Kidney epithelial cell (primary cell): ENCODE data around the gene SPEF2. TPM values are rescaled to one million over a fixed set of nuclear protein-coding genes. Genes with fewer than 3 reads are reported as not detected.
"Not testable (repeated sequence)": the region's sequence is repeated elsewhere in the genome, so short reads cannot be mapped to it uniquely, and the experiment has no call there.

Source experiments
- DNase-seq: peaks from one replicate; pipeline ENCODE4 v3.0.0-alpha.2; 2010; ENCODE audit warnings: low read depth
- H3K27me3 ChIP-seq: 2 replicates; pipeline ENCODE4 v1.6.0; 2011; ENCODE audit warnings: low read length; ENCODE audit not compliant: control insufficient read depth, insufficient read depth
- H3K36me3 ChIP-seq: 2 replicates; pipeline ENCODE4 v1.5.1; 2011; ENCODE audit warnings: low read length; ENCODE audit not compliant: control insufficient read depth, insufficient read depth
- H3K4me3 ChIP-seq: 2 replicates; pipeline ENCODE4 v1.5.1; 2011; ENCODE audit warnings: low read depth, mild to moderate bottlenecking, control low read depth, low read length
- CTCF ChIP-seq: IDR thresholded peaks from 2 replicates; pipeline ENCODE4 v1.5.1; 2011; ENCODE audit warnings: mild to moderate bottlenecking, moderate library complexity, low read length, control low read depth, inconsistent platforms; ENCODE audit not compliant: insufficient read depth, poor library complexity, severe bottlenecking
- total RNA-seq: library from RNA; depleted of rRNA; stranded (reverse); fragments of >200 nt; gene quantifications from 2 replicates; pipeline ENCODE4 v1.2.3, GENCODE V29; 2015

SPEF2 gene
- total RNA-seq, 1 donor from 2014 or later = 3.2 TPM

DNA sequence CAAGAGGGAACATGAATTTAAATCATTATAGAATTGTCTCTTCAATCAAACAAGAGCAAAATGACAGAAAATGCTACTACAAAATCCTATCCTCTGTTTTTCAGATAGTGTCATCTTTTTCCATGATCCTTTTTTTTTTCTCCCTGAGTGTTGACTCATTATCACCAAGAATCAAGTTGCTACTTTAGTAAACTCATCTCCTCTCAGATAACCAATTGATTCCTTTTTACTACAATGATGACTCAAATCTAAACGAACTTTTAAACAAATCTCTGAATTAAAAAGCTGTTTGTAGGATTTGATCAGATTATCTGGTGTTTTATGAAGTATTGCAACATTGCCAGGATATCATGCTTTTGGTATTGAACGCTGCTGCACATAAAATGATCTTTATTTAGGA, 215.1 kb downstream of the SPEF2 start:
- H3K27me3 ChIP-seq = no peaks in the 10 kb centered on the region
- H3K4me3 ChIP-seq = no peak overlapping the region
- H3K36me3 ChIP-seq = no peaks in the 10 kb centered on the region
- no peak for DNase-seq
- TF ChIP-seq CTCF = no peak

GRCh38 chr5:35833224-35833623, 215.6 kb downstream of the SPEF2 start:
- no peaks in the 10 kb centered on the region for H3K36me3 ChIP-seq
- TF ChIP-seq CTCF = no peak
- no peak for DNase-seq

DNA sequence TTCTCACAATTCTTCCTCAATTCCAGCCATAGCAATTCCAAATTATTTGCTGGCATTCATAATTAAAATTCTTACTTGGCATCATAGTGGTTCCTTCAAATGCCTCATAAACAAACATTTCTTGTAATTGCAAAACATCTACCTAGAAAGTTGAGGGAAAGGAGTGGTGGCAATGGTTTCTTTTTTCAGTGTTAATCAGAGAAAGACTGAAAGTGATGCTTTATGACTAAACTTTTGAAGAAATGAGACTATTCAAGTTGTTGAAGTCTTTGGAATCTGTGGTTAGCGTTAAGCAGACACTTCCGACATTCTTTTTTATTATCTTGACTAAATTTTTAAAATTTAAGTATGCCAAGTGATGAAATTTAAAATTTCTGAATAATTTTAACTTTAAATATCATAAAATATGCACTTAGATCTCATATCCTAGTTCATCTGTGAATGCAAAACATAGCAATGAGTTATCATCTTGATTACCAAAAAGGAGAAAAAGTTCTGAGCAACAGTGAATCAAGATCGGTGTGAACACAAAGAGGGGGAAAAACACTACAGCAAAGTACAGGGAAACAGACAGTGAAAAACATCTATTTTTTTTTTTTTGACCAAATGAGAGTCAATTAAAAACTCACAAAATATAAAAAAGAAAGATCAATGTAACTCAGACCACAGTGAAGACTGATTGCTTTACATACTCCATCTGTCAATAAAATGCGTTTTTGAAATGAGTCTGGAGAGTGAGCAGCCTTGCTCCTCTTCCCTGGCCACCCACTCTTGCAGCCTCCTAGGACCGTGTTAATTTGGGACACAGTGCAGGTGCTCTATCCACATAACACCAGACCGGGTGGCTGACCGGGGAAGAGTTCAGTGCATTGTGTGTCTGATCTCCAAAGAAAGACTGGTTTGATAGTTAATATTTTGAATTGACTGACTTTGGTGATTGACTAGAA, 218.4 kb downstream of the SPEF2 start:
- H3K4me3 ChIP-seq = no peak overlapping the region
- no peaks in the 10 kb centered on the region for H3K36me3 ChIP-seq
- TF ChIP-seq CTCF = no peak
- no peaks in the 10 kb centered on the region for H3K27me3 ChIP-seq
- DNase-seq = no peak

More at GRCh38 chr5:35833224-35833623, 215.6 kb downstream of the SPEF2 start:
- no peak overlapping the region for H3K4me3 ChIP-seq
- no peaks in the 10 kb centered on the region for H3K27me3 ChIP-seq

GRCh38 chr5:35838370-35839042, 220.8 kb downstream of the SPEF2 start:
- no peak for DNase-seq
- Histone ChIP-seq H3K36me3 (no peaks in the 10 kb centered on the region), H3K27me3 (no peaks in the 10 kb centered on the region), H3K4me3 (no peak overlapping the region)
- TF ChIP-seq CTCF = no peak

DNA sequence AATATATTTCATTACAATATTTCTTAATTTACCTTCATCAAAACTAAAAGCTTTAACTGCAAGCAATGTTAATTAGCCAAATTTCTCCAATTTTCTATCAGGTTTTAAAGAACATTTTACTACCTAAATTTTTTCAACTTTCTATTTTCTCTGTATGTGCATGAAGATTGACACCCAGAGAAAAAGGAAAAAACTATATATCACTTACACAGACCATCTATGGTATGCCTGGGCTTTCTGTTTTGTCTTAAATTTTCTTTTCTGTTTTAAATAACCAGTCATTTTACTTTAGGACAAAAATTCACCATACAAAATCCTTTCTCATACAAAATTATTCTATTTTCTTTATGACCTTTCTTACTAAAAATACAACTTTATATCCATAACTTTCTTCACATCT, 225.2 kb downstream of the SPEF2 start:
- Histone ChIP-seq H3K4me3 (no peak overlapping the region), H3K36me3 (no peaks in the 10 kb centered on the region), H3K27me3 (no peaks in the 10 kb centered on the region)
- DNase-seq = no peak
- no peak for TF ChIP-seq CTCF

- H3K4me3 ChIP-seq, DNase-seq, H3K27me3 ChIP-seq, H3K36me3 ChIP-seq: not testable (repeated sequence)
These were observed 227.8 kb downstream of the SPEF2 start for GRCh38 chr5:35845508-35845907.
